Stimulated activated CD8-positive, alpha-beta memory T cell treated with anti-CD3 and anti-CD28 coated beads, Interleukin-4, amount 100 ng/mL, for 1 hour (primary cell): Measurements from ENCODE around the gene MED9.
A peak's percentile ranks its signal among the peaks of the same experiment; 100 is the strongest.
"Not testable (repeated sequence)": the region's sequence is repeated elsewhere in the genome, so short reads cannot be mapped to it uniquely, and the experiment has no call there.

Experiments
- DNase-seq, 2 donors: peaks; one replicate each; pipeline ENCODE4 v3.0.0-alpha.2; 2020; ENCODE audit warnings: low read depth in 2 of 2, low spot score in 1 of 2

Gene MED9

GRCh38 chr17:17476865-17477467, at the start of gene MED9:
Gene MED9, plus strand, starts transcription at chr17:17477000. Its CDS starts 42 bp downstream, at chr17:17477042.
- DNase-seq = peak; percentile 90 to 92

- DNase-seq = no peak
Observed at GRCh38 chr17:17429222-17429621, 47.6 kb upstream of the MED9 start.

GRCh38 chr17:17430924-17431323, 45.9 kb upstream of the MED9 start:
- DNase-seq = not testable (repeated sequence)

GRCh38 chr17:17431605-17432004, 45.2 kb upstream of the MED9 start:
- DNase-seq = no peak

GRCh38 chr17:17433000-17433703, 43.6 kb upstream of the MED9 start:
- no peak for DNase-seq

GRCh38 chr17:17434477-17434876, 42.3 kb upstream of the MED9 start:
- no peak for DNase-seq

- DNase-seq = no peak
Observed at GRCh38 chr17:17435323-17435722, 41.5 kb upstream of the MED9 start.

GRCh38 chr17:17437461-17437860, 39.3 kb upstream of the MED9 start:
- DNase-seq = no peak

GRCh38 chr17:17437893-17438292, 38.9 kb upstream of the MED9 start:
- DNase-seq = no peak

- DNase-seq = peak; percentile 35 to 55
Observed at GRCh38 chr17:17440010-17440843, 36.6 kb upstream of the MED9 start.

- no peak for DNase-seq
Observed at GRCh38 chr17:17440938-17441675, 35.7 kb upstream of the MED9 start.

GRCh38 chr17:17443173-17443572, 33.6 kb upstream of the MED9 start:
- DNase-seq = no peak

GRCh38 chr17:17445296-17445924, 31.4 kb upstream of the MED9 start:
- DNase-seq = no peak

GRCh38 chr17:17445925-17446665, 30.7 kb upstream of the MED9 start:
- DNase-seq = no peak

GRCh38 chr17:17446666-17447155, 30.1 kb upstream of the MED9 start:
- DNase-seq = no peak

GRCh38 chr17:17447264-17447663, 29.5 kb upstream of the MED9 start:
- DNase-seq = no peak

GRCh38 chr17:17448076-17448475, 28.7 kb upstream of the MED9 start:
- no peak for DNase-seq

- no peak for DNase-seq
Observed at GRCh38 chr17:17448723-17449122, 28.1 kb upstream of the MED9 start.

GRCh38 chr17:17453088-17453487, 23.7 kb upstream of the MED9 start:
- no peak for DNase-seq

GRCh38 chr17:17454276-17454675, 22.5 kb upstream of the MED9 start:
- no peak for DNase-seq
